Lower lobe of right lung (tissue), 2 donors: ENCODE results near the gene DLX3. TPM values are rescaled to one million over a fixed set of nuclear protein-coding genes. Genes with fewer than 3 reads are reported as not detected.

Experiments used
- ATAC-seq, 2 donors: fragments of 200-7000 bp; cut with Tn5 transposase; one replicate each; pipeline ENCODE4 v1.9.1; 2020 to 2022; ENCODE audit warnings: mild to moderate bottlenecking in 2 of 2, moderate library complexity in 2 of 2
- DNase-seq: peaks from one replicate; pipeline ENCODE4 v3.0.0-alpha.2; 2020
- H3K27ac ChIP-seq: fragments of 200-600 bp; one replicate; pipeline ENCODE4 v1.8.0; 2022
- H3K27me3 ChIP-seq: fragments of 200-600 bp; one replicate; pipeline ENCODE4 v1.8.0; 2022; ENCODE audit warnings: low read depth
- H3K36me3 ChIP-seq: fragments of 200-600 bp; one replicate; pipeline ENCODE4 v1.8.0; 2022; ENCODE audit warnings: mild to moderate bottlenecking
- H3K4me1 ChIP-seq: fragments of 200-600 bp; one replicate; pipeline ENCODE4 v1.8.0; 2022
- H3K4me3 ChIP-seq: fragments of 200-600 bp; one replicate; pipeline ENCODE4 v1.8.0; 2022; ENCODE audit warnings: mild to moderate bottlenecking
- H3K9me3 ChIP-seq: fragments of 200-600 bp; one replicate; pipeline ENCODE4 v1.8.0; 2022
- intact Hi-C: fragments of 100-400 bp; cut with DNase I; formaldehyde crosslinking; loops from one replicate; pipeline ENCODE4 v1.11.0; 2022
- total RNA-seq: library from RNA; stranded (reverse); fragmentation: NEBNext Ultra II Directional; extraction: Animal tissue kit (Norgen Biotek cat#: 25700); gene quantifications from one replicate; pipeline ENCODE4 v1.2.1, GENCODE V29; 2021
- TF ChIP-seq, protein P1 (sequence below): fragments of 200-600 bp; IDR thresholded peaks from one replicate; pipeline ENCODE4 v1.8.0; 2022; ENCODE audit warnings: antibody characterized with exemption, mild to moderate bottlenecking
- donor health status: DM: no; HTN: yes; CAD: no; lungs with severe emphysema.

Gene DLX3
- total RNA-seq, 1 donor from 2014 or later = 0.38 TPM

DNA sequence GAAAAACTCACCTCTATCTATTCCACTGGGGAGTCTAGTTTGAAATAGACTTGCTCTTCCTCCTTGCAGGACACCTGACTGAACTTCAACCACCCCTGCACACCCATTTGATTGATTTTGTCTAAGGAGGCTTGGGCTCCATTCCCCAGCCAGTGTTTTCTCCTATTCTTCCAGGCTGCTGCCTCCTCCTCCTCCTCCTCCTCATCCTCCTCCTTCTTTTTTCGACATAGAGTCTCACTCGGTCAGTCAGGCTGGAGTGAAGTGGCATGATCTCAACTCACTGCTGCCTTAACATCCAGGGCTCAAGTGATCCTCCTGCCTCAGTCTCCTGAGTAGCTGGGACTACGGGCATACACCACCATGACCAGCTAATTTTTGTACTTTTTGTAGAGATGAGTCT, 27.8 kb downstream of the DLX3 start:
- DNase-seq = no peak
- no peaks in the 10 kb centered on the region for H3K36me3 ChIP-seq
- H3K9me3 ChIP-seq = no peaks in the 10 kb centered on the region
- ATAC-seq = no peak
- H3K27ac ChIP-seq = no peak overlapping the region
- peaks cover 43% of the 10 kb centered on the region for H3K4me1 ChIP-seq
- TF ChIP-seq, protein P1, sequence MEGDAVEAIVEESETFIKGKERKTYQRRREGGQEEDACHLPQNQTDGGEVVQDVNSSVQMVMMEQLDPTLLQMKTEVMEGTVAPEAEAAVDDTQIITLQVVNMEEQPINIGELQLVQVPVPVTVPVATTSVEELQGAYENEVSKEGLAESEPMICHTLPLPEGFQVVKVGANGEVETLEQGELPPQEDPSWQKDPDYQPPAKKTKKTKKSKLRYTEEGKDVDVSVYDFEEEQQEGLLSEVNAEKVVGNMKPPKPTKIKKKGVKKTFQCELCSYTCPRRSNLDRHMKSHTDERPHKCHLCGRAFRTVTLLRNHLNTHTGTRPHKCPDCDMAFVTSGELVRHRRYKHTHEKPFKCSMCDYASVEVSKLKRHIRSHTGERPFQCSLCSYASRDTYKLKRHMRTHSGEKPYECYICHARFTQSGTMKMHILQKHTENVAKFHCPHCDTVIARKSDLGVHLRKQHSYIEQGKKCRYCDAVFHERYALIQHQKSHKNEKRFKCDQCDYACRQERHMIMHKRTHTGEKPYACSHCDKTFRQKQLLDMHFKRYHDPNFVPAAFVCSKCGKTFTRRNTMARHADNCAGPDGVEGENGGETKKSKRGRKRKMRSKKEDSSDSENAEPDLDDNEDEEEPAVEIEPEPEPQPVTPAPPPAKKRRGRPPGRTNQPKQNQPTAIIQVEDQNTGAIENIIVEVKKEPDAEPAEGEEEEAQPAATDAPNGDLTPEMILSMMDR = no peak
- intact Hi-C loops = no loop called here
- no peak overlapping the region for H3K4me3 ChIP-seq
- H3K27me3 ChIP-seq = peaks cover 95% of the 10 kb centered on the region

DNA sequence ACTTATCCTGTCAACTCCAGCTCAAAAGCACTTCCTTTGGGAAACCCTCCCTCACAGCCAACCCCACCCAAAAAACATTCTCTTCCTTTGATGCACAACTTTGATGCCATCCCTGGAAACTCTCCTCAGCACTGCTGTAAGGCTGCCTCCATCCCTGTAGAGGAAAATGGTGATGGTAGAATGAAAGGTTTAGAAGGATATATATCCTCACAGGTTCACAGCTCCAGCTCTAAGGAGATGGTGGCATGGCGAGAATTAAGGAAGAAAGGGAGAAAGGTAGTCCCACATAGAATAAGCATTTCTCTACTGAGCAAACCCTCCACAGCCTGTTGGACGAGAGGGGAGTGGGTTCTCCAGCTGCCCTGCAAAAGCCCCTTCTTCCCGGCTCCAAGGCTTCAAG, 28.3 kb downstream of the DLX3 start:
- no peak overlapping the region for H3K4me3 ChIP-seq
- TF ChIP-seq, protein P1 = no peak
- H3K27ac ChIP-seq = no peak overlapping the region
- no peaks in the 10 kb centered on the region for H3K9me3 ChIP-seq
- ATAC-seq = no peak
- no peak for DNase-seq
- no peaks in the 10 kb centered on the region for H3K36me3 ChIP-seq
- H3K4me1 ChIP-seq = peaks cover 38% of the 10 kb centered on the region
- intact Hi-C loops = no loop called here
- peaks cover 95% of the 10 kb centered on the region for H3K27me3 ChIP-seq

DNA sequence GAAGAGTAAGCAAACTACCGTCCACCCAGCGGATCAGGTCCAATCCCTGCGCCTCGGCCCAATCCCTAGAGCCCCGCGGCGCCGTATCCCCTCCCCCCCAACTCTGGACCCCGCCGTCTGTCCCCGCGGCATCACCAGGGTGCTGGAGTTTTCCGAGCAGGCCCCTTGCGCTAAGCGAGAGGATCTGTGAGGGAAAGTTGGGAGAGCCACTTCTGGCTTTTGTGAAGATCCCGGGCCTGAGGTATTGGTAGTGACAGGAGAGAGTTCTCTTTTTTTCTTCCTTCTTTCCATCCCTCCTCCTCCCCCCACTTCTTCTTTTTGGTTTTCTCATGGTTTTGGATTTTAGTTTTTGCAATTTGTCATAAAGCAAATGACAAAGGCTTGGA, 29.5 kb downstream of the DLX3 start:
- Histone ChIP-seq H3K27me3 (peaks cover 94% of the 10 kb centered on the region), H3K4me1 (peaks cover 34% of the 10 kb centered on the region), H3K27ac (no peak overlapping the region), H3K4me3 (no peak overlapping the region), H3K9me3 (no peaks in the 10 kb centered on the region), H3K36me3 (no peaks in the 10 kb centered on the region)
- no peak for DNase-seq
- TF ChIP-seq, protein P1 = no peak
- no peak for ATAC-seq
- intact Hi-C loops = no loop called here

DNA sequence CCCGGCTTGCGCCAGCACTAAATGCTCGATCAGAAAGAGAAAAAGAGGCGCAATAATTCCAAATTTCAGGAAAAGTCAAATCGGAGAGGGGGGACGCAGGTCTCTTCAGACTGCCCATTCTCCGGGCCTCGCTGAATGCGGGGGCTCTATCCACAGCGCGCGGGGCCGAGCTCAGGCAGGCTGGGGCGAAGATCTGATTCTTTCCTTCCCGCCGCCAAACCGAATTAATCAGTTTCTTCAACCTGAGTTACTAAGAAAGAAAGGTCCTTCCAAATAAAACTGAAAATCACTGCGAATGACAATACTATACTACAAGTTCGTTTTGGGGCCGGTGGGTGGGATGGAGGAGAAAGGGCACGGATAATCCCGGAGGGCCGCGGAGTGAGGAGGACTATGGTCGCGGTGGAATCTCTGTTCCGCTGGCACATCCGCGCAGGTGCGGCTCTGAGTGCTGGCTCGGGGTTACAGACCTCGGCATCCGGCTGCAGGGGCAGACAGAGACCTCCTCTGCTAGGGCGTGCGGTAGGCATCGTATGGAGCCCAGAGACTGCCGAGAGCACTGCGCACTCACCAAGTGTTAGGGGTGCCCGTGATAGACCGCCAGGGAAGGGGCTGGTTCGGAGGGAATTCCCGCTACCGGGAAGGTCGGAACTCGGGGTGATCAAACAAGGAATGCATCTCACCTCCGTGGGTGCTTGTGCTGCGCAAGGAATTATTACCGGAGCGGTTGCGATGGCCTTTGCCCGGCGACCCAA, 30.1 kb downstream of the DLX3 start:
- Histone ChIP-seq H3K4me3 (no peak overlapping the region), H3K36me3 (no peaks in the 10 kb centered on the region), H3K4me1 (peaks cover 34% of the 10 kb centered on the region), H3K27me3 (peaks cover 88% of the 10 kb centered on the region), H3K9me3 (no peaks in the 10 kb centered on the region), H3K27ac (no peak overlapping the region)
- TF ChIP-seq, protein P1 = no peak
- intact Hi-C loops = no loop called here
- ATAC-seq (no peak), DNase-seq (no peak)

DNA sequence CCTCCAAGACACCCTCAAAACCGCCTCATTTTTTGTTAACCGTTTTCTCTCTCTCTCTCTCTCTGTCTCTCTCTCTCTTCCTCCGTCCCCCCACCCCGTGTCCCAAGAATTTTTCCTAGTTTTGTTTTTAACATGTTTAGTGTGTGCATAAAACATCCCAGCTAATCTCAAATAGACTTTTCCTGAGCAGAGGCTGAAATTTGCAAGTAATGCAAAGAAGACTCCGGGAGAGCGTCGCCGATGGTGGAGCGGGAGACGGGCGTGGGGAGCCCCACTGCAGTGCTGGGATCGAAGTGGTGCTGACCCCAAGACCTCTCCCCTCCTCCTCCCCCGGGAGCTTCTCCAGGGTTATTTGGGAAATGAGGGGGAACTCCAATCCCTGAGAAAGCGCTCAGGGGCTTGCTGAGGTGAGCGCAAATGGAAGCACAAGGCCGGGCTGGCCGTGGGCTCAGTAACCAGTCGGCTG, 30.7 kb downstream of the DLX3 start:
- Histone ChIP-seq H3K27ac (no peak overlapping the region), H3K9me3 (no peaks in the 10 kb centered on the region), H3K4me1 (peaks cover 32% of the 10 kb centered on the region), H3K36me3 (no peaks in the 10 kb centered on the region), H3K4me3 (no peak overlapping the region), H3K27me3 (peaks cover 84% of the 10 kb centered on the region)
- intact Hi-C loops = no loop called here
- TF ChIP-seq, protein P1 = no peak
- DNase-seq (no peak), ATAC-seq (no peak)
